ENCODE measurements around the gene PIK3R5.

The PIK3R5 gene

GRCh38 chr17:8946071-8946470, 19.4 kb downstream of the PIK3R5 start:
- no peak for DNase-seq (ENCODE audit: low read depth)
- TF ChIP-seq MAX (IDR thresholded peaks at IDR 0.05; ENCODE audit: low read depth, low read length) (no peak), MYC (IDR thresholded peaks at IDR 0.05; ENCODE audit: low read depth, low read length) (no peak), CTCF (IDR thresholded peaks at IDR 0.05; ENCODE audit: low read depth, low read length) (no peak), POLR2A (IDR thresholded peaks at IDR 0.05; ENCODE audit: extremely low read depth, insufficient read length) (no peak)
- no peak overlapping the region for H3K4me3 ChIP-seq (ENCODE audit: low read depth, low read length)

- no peak for DNase-seq (ENCODE audit: low read depth)
- no peak overlapping the region for H3K4me3 ChIP-seq (ENCODE audit: low read depth, low read length)
- TF ChIP-seq MAX (IDR thresholded peaks at IDR 0.05; ENCODE audit: low read depth, low read length) (no peak), MYC (IDR thresholded peaks at IDR 0.05; ENCODE audit: low read depth, low read length) (no peak), CTCF (IDR thresholded peaks at IDR 0.05; ENCODE audit: low read depth, low read length) (no peak), POLR2A (IDR thresholded peaks at IDR 0.05; ENCODE audit: extremely low read depth, insufficient read length) (no peak)
These were observed 20.8 kb downstream of the PIK3R5 start for GRCh38 chr17:8944748-8945147.

- no peak overlapping the region for H3K4me3 ChIP-seq (ENCODE audit: low read depth, low read length)
- no peak for DNase-seq (ENCODE audit: low read depth)
- no peak for TF ChIP-seq POLR2A (IDR thresholded peaks at IDR 0.05; ENCODE audit: extremely low read depth, insufficient read length)
- TF ChIP-seq MYC (IDR thresholded peaks at IDR 0.05; ENCODE audit: low read depth, low read length): no peak
- no peak for TF ChIP-seq MAX (IDR thresholded peaks at IDR 0.05; ENCODE audit: low read depth, low read length)
- no peak for TF ChIP-seq CTCF (IDR thresholded peaks at IDR 0.05; ENCODE audit: low read depth, low read length)
These were observed 21.4 kb downstream of the PIK3R5 start for GRCh38 chr17:8944083-8944482.

- no peak for TF ChIP-seq CTCF (IDR thresholded peaks at IDR 0.05; ENCODE audit: low read depth, low read length)
- no peak for TF ChIP-seq MAX (IDR thresholded peaks at IDR 0.05; ENCODE audit: low read depth, low read length)
- no peak for TF ChIP-seq MYC (IDR thresholded peaks at IDR 0.05; ENCODE audit: low read depth, low read length)
- TF ChIP-seq POLR2A (IDR thresholded peaks at IDR 0.05; ENCODE audit: extremely low read depth, insufficient read length): no peak
- H3K4me3 ChIP-seq (ENCODE audit: low read depth, low read length): no peak overlapping the region
- DNase-seq (ENCODE audit: low read depth): no peak
These were observed 23.4 kb downstream of the PIK3R5 start for GRCh38 chr17:8941980-8942622.

- DNase-seq (ENCODE audit: low read depth): no peak
- H3K4me3 ChIP-seq (ENCODE audit: low read depth, low read length): no peak overlapping the region
- TF ChIP-seq CTCF (IDR thresholded peaks at IDR 0.05; ENCODE audit: low read depth, low read length): no peak
- no peak for TF ChIP-seq POLR2A (IDR thresholded peaks at IDR 0.05; ENCODE audit: extremely low read depth, insufficient read length)
- TF ChIP-seq MYC (IDR thresholded peaks at IDR 0.05; ENCODE audit: low read depth, low read length): no peak
- TF ChIP-seq MAX (IDR thresholded peaks at IDR 0.05; ENCODE audit: low read depth, low read length): no peak
These were observed 24.0 kb downstream of the PIK3R5 start for GRCh38 chr17:8941520-8941919.
